ENCODE measurements around the gene SPSB4.

GRCh38 chr3:141184430-141184829 is 133.3 kb downstream of the SPSB4 start:
- no peak for TF ChIP-seq CTCF (IDR thresholded peaks at IDR 0.05)
- TF ChIP-seq POLR2A (IDR thresholded peaks at IDR 0.05) = no peak
- TF ChIP-seq POLR2AphosphoS5 (IDR thresholded peaks at IDR 0.05; ENCODE audit: insufficient read depth in 1 of 2, low read depth in 1 of 2) = no peak

Data from vagina (tissue), 2 donors.